Pericardium fibroblast (primary cell): ENCODE results near the gene SAMD10. TPM values are rescaled to one million over a fixed set of nuclear protein-coding genes. Genes with fewer than 3 reads are reported as not detected.

Source experiments
- total RNA-seq: library from RNA; depleted of rRNA; stranded (reverse); fragments of >200 nt; gene quantifications from 2 replicates; pipeline ENCODE4 v1.2.3, GENCODE V29; 2015

The SAMD10 gene
- 0.09 and 0.12 TPM in 2 replicates for total RNA-seq

DNA sequence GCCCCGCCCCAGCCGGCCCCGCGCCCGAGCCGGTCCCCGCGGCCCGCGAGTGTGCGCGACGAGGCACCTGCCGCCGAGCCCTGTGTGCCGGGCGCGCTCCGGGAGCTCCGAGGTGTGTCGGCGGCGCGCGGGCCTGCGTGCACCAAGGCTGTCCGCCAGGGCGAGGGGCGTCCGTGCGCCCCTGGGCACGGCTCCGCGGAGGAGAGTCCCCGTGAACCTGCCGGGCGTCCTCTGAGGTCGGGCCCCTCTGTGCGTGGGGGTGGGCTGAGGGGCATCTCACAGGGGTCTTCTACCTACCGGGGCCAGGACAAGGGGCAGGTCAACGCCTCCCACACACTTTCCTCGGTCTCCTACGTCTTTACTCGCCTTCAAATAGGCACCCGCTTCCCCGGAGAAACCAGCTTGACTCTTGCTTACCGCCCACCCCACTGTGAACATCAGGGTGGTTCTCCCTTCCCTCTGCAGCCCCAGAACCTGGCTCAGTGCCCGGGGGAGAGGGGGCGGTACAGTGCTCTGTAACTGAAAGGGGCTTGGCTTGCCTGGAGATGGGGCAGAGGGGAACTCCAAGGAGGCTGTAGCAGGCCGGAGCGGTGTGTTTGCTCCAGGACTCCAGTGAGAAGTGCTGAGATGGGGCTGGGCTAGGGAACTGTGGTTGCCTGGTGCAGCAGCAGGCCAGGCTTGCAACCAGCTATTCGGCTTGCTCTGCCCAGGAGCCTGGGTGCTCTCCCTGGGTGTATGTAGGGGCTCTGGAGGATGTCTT lies at the start of gene SAMD10:
SAMD10 (minus strand) TSS at position 86 of the 760 bp plus-strand sequence. CDS start 175 bp downstream, outside the sequence.

DNA sequence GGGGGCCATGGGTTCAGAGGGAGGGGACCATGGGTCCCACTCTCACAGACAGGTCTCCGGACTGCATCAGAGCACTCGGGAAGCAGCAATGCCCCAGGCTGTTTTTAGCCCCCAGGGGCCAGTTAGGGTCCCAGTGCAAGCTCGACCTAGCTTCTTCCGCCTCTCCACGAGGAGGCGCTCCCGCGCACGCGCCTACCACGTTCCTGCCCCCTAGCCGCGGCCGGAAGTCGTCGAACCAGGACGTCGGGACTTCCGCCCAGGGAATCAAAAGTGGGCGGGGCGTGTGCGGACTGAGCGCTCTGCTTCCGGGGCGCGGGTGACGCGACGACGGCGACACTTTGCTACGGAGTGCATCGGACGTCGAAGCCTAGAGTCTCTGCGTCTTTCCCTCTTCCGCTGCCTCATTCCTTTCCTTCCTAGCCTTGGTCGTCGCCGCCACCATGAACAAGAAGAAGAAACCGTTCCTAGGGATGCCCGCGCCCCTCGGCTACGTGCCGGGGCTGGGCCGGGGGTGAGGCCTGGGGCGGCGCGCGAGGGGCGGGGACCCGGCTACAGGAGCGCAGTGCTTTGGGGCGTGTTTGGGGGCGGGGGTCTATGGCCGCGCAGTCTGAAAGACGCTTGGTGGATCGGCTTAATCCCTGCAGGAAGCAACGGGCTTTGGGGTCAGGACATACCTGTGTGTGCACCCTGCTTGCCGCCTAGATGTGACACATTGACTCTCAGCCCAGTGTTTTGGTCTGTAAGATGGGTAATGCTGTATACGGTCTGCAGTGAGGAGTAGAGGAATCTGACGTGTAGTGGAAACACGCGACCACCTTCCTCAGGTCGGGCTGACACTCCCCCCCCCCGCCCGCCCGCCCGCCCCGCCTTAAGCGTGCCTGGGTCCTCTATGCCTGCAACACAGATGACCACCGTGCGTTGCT lies 1.6 kb upstream of the SAMD10 start, which contains the start of gene PRPF6:
PRPF6 (plus strand) TSS at position 327 of the 923 bp plus-strand sequence; CDS start at position 441, 114 bp downstream.

DNA sequence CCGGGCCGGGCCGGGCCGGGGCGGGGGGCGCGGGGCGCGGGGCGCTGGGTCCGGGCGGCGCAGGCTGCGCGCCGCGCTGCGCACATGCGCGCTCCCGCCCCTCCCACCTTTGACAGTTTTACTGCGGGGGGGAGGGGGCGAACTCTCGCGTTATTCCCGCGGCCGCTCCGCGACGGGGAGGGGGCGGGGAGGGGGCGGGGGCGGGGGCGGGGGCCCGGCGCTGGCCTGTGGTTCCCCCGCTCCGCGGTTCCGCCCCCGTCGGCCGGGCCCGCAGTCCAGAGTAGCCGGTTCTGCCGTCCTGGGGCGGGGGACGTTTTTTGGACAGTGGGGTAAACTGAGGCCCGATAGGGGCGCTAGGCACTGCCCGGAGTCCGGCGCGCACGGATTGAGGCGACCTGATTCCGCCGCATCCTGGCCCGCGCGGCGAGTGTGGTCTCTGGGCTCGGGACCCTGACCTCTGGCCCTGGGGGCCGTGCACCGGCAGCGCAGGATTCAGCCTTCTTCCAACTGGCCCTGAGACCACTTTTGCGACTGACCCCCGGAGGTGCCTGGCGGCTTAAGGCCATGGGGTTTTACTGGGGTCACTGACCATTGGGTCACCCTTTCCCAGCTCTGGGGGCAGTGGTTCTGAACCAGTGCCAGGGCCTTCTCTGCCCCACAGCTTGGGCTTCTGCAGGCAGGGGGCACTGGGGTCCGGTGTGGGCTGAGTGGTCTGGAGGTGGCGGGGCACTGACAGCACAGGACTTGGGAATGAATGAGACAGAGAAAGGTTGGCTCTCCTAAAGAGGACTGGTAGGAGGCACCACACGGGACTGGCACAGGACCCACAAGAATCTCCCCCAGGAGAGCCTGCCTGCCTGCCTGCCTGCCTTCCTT lies 9.4 kb downstream of the SAMD10 start, which contains the start of gene ZNF512B:
ZNF512B (minus strand) TSS at position 93 of the 876 bp plus-strand sequence. CDS start 1,980 bp downstream, outside the sequence.

DNA sequence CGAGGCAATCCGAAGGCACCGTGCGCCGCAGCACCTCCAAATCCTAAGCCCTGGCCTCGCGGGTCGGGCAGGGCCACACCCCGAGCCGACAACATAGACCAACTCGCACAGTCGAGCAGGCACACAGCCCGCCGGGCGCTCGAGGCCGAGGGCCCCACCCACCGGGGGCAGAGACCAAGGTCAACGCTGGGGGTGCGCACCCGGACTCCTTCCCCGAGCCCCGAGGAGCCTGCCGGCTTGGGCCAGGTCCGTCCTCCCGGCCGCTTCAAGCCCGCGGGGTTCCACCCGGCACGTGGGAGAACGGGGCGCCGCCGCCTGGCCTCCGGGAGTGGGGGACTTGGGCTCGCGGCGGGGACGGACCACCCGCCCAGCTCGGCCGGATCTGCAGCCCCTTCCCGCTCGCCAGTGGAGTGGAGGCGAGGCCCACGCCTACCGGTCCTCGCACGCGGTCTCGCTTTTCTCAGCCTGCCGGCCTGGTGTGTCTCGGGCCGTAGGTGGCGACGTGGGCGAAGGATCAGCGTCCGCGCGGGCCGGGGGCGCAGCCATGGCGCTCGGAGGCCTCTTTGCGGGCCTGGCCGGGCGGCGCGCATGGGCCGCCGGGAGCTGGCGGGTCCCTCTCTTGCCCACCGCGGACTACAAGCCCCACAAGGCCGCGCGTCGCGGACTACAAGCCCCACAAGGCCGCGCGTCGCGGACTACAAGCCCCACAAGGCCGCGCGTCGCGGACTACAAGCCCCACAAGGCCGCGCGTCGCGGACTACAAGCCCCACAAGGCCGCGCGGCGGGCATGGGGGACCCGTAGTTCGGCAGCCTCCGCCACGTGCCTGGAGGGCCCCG lies 23.4 kb downstream of the SAMD10 start, which contains the start of gene UCKL1:
UCKL1 (minus strand) TSS at position 590 of the 837 bp plus-strand sequence; CDS start at position 546, 44 bp downstream.

Other genes with a start within 250 kb of the SAMD10 start
- gene LIME1, start 243.0 kb downstream of the SAMD10 start, total RNA-seq, result 4.4 and 8.5 TPM in 2 replicates
- 97.1 and 103 TPM in 2 replicates for gene SLC2A4RG, start 239.9 kb downstream of the SAMD10 start, total RNA-seq
- gene ZBTB46, start 148.4 kb downstream of the SAMD10 start, total RNA-seq, result 3.4 and 6.4 TPM in 2 replicates
- not detected in 2 replicates for gene ABHD16B, start 118.1 kb downstream of the SAMD10 start, total RNA-seq
- 129 and 137 TPM in 2 replicates for gene TPD52L2, start 114.4 kb downstream of the SAMD10 start, total RNA-seq
- gene DNAJC5, start 84.5 kb downstream of the SAMD10 start, total RNA-seq, result 29.1 and 43.6 TPM in 2 replicates
- gene UCKL1, start 23.2 kb downstream of the SAMD10 start, total RNA-seq, result 16.5 TPM in 2 replicates
- 14.5 and 15.2 TPM in 2 replicates for gene ZNF512B, start 9.7 kb downstream of the SAMD10 start, total RNA-seq
- 35.1 and 37.5 TPM in 2 replicates for gene PRPF6, start 1.5 kb upstream of the SAMD10 start, total RNA-seq
- 0.12 and 0.68 TPM in 2 replicates for gene C20orf204, start 56.5 kb upstream of the SAMD10 start, total RNA-seq
- 0.58 and 0.77 TPM in 2 replicates for gene SOX18, start 70.0 kb upstream of the SAMD10 start, total RNA-seq
- gene TCEA2, start 83.6 kb upstream of the SAMD10 start, total RNA-seq, result 31.0 and 33.0 TPM in 2 replicates
- gene RGS19, start 99.9 kb upstream of the SAMD10 start, total RNA-seq, result 7.9 and 19.7 TPM in 2 replicates
- gene OPRL1, start 100.4 kb upstream of the SAMD10 start, total RNA-seq, result 0.93 and 0.94 TPM in 2 replicates
- not detected in 2 replicates for gene LKAAEAR1, start 104.8 kb upstream of the SAMD10 start, total RNA-seq
- not detected in 2 replicates for gene NPBWR2, start 127.9 kb upstream of the SAMD10 start, total RNA-seq
- not detected in 2 replicates for gene MYT1, start 184.8 kb upstream of the SAMD10 start, total RNA-seq